Measurements from ENCODE around the gene IRAK1.
"Not testable (repeated sequence)": the region's sequence is repeated elsewhere in the genome, so short reads cannot be mapped to it uniquely, and the experiment has no call there.

The IRAK1 gene

GRCh38 chrX:153994398-153994797 lies 25.3 kb downstream of the IRAK1 start:
- DNase-seq = not testable (repeated sequence)

- no peak for DNase-seq
Measured at GRCh38 chrX:153993978-153994377, 25.7 kb downstream of the IRAK1 start.

GRCh38 chrX:153993079-153993478 lies 26.6 kb downstream of the IRAK1 start:
- peak in 1 of 14 donors; percentile 23 for DNase-seq

GRCh38 chrX:153992180-153992579 lies 27.5 kb downstream of the IRAK1 start:
- DNase-seq = no peak

- no peak for DNase-seq
Measured at GRCh38 chrX:153991013-153991580, 28.6 kb downstream of the IRAK1 start.

GRCh38 chrX:153989973-153990655 lies 29.6 kb downstream of the IRAK1 start:
- DNase-seq = no peak

GRCh38 chrX:153988493-153988892 lies 31.2 kb downstream of the IRAK1 start:
- DNase-seq = no peak

- peak in 1 of 14 donors; percentile 61 for DNase-seq
Measured at GRCh38 chrX:153984351-153985178, 35.1 kb downstream of the IRAK1 start.

GRCh38 chrX:153983321-153983801 lies 36.3 kb downstream of the IRAK1 start:
- no peak for DNase-seq

- peak in 1 of 14 donors; percentile 22 for DNase-seq
Measured at GRCh38 chrX:153981771-153982533, 37.8 kb downstream of the IRAK1 start.

- DNase-seq = no peak
Measured at GRCh38 chrX:153981231-153981630, 38.5 kb downstream of the IRAK1 start.

GRCh38 chrX:153980394-153980793 lies 39.3 kb downstream of the IRAK1 start:
- DNase-seq = not testable (repeated sequence)

- DNase-seq = no peak
Measured at GRCh38 chrX:153974726-153975286, 44.9 kb downstream of the IRAK1 start.

- no peak for DNase-seq
Measured at GRCh38 chrX:153974003-153974725, 45.5 kb downstream of the IRAK1 start.

GRCh38 chrX:153973127-153974002 lies 46.3 kb downstream of the IRAK1 start:
- no peak for DNase-seq

- peak in 13 of 14 donors; percentile 44 to 90 (median 78) for DNase-seq
Measured at GRCh38 chrX:153972368-153973126, 47.2 kb downstream of the IRAK1 start, which contains the start of gene TMEM187. TSS of gene TMEM187 (plus strand) at chrX:153972754. CDS start at chrX:153982063, 9,309 bp downstream.

GRCh38 chrX:153971450-153972367 lies 48.0 kb downstream of the IRAK1 start, which contains the start of gene HCFC1:
TSS of gene HCFC1 (minus strand) at chrX:153971818. CDS start at chrX:153970840, 978 bp downstream.
- DNase-seq = peak; percentile 62 to 98 (median 92)

GRCh38 chrX:153971124-153971449 lies 48.6 kb downstream of the IRAK1 start:
- peak; percentile 28 to 94 (median 85) for DNase-seq
